Caco-2 (cell line): ENCODE measurements around the gene MAGI1. TPM values are rescaled to one million over a fixed set of nuclear protein-coding genes. Genes with fewer than 3 reads are reported as not detected.

Experiments
- BruUV-seq: library from RNA; stranded (reverse); fragments of 400-500 nt; replicated peaks from 2 replicates; lab custom pipeline; 2021; lab: Mats Ljungman, UMichigan
- CTCF ChIA-PET: fragments of 300-600 bp; sonication (Branson Sonifier 250); formaldehyde crosslinking; loops from one replicate; lab custom pipeline; 2022; ENCODE audit warnings: antibody characterized with exemption; lab: Charles Lee
- POLR2A ChIA-PET: fragments of 300-600 bp; sonication (Branson Sonifier 250); formaldehyde crosslinking; loops from one replicate; lab custom pipeline; 2022; ENCODE audit warnings: antibody characterized with exemption; lab: Charles Lee
- DNase-seq, 2 experiments: peaks; one replicate each; pipeline versions ENCODE4 v3.0.0 to v3.0.0-alpha.2; 2020 to 2022
- H3K27me3 ChIP-seq: replicated peaks from 2 replicates; pipeline ENCODE4 v1.6.0; 2011; ENCODE audit warnings: low read length; ENCODE audit not compliant: control insufficient read depth, insufficient read depth
- H3K36me3 ChIP-seq: 2 replicates; pipeline ENCODE4 v1.5.1; 2011; ENCODE audit warnings: low read length; ENCODE audit not compliant: control insufficient read depth, insufficient read depth
- H3K4me1 ChIP-seq: fragments of 250-450 bp; sonication (Bioruptor Pico); 2 replicates; pipeline ENCODE4 v1.5.1; 2020; ENCODE audit warnings: mild to moderate bottlenecking
- H3K4me3 ChIP-seq: 2 replicates; pipeline ENCODE4 v1.5.1; 2011; ENCODE audit warnings: low read depth, mild to moderate bottlenecking, control low read depth, low read length
- H3K9me3 ChIP-seq: fragments of 250-450 bp; sonication (Bioruptor Pico); 2 replicates; pipeline ENCODE4 v1.5.1; 2020; ENCODE audit warnings: mild to moderate bottlenecking, moderate library complexity
- H3K27ac Mint-ChIP-seq: one replicate; pipeline ENCODE4 v1.8.0; 2022; ENCODE audit warnings: mixed read lengths; ENCODE audit not compliant: unreplicated experiment
- H3K27me3 Mint-ChIP-seq: one replicate; pipeline ENCODE4 v1.8.0; 2022; ENCODE audit warnings: mixed read lengths; ENCODE audit not compliant: insufficient read depth, unreplicated experiment
- H3K36me3 Mint-ChIP-seq: one replicate; pipeline ENCODE4 v1.8.0; 2022; ENCODE audit warnings: mild to moderate bottlenecking, mixed read lengths; ENCODE audit not compliant: insufficient read depth, unreplicated experiment
- H3K4me1 Mint-ChIP-seq: one replicate; pipeline ENCODE4 v1.8.0; 2022; ENCODE audit warnings: low read depth, mixed read lengths; ENCODE audit not compliant: unreplicated experiment
- H3K4me3 Mint-ChIP-seq: one replicate; pipeline ENCODE4 v1.8.0; 2022; ENCODE audit warnings: mild to moderate bottlenecking, moderate library complexity, mixed read lengths; ENCODE audit not compliant: unreplicated experiment
- H3K9me3 Mint-ChIP-seq: one replicate; pipeline ENCODE4 v1.8.0; 2022; ENCODE audit warnings: mixed read lengths; ENCODE audit not compliant: unreplicated experiment
- intact Hi-C: fragments of 100-400 bp; cut with micrococcal nuclease; formaldehyde crosslinking; loops from one replicate; pipeline ENCODE4 v1.10.0; 2022; ENCODE audit not compliant: unreplicated experiment
- total RNA-seq: library from RNA; stranded (reverse); gene quantifications from 2 replicates; pipeline ENCODE4 v1.2.3, GENCODE V29; 2022
- TF ChIP-seq, protein P1 (sequence below), 2 experiments: fragments of 200-600 bp in 1 of 2; IDR thresholded peaks; 1 replicate in 1 of 2; 2 replicates in 1 of 2; pipeline versions ENCODE4 v1.5.1 to v1.8.0; 2011 to 2022; ENCODE audit warnings: antibody characterized with exemption in 1 of 2, control low read depth in 1 of 2, inconsistent platforms in 1 of 2, low read depth in 1 of 2, low read length in 1 of 2, mild to moderate bottlenecking in 1 of 2, moderate library complexity in 1 of 2; ENCODE audit not compliant: insufficient read depth in 1 of 2, severe bottlenecking in 1 of 2, unreplicated experiment in 1 of 2

MAGI1 gene
- total RNA-seq, 1 experiment from 2014 or later = 64.9 TPM

DNA sequence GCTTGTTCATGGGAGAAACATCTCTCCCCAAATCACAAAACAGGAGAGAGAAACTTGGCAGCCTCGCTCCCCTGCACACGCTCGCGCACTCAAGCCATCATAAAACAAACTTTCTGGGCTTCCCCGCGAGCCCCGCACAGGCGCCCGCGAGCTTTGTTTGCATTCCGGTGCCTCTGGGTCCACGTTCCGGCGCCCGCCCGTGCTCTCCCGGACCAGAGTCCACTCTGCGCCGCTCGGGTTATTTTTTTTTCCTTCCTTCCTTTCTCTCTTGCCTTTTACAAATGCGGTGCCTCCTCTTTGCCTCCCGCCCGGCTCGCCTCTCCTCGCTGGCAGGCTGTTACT lies 363 bp downstream of the MAGI1 start:
- Mint-ChIP-seq H3K9me3 (no peaks in the 10 kb centered on the region), H3K36me3 (peaks cover 27% of the 10 kb centered on the region), H3K27ac (peak overlapping the region; percentile 94), H3K4me3 (peak overlapping the region; percentile 95), H3K27me3 (no peaks in the 10 kb centered on the region), H3K4me1 (peaks cover 13% of the 10 kb centered on the region)
- TF ChIP-seq, protein P1, sequence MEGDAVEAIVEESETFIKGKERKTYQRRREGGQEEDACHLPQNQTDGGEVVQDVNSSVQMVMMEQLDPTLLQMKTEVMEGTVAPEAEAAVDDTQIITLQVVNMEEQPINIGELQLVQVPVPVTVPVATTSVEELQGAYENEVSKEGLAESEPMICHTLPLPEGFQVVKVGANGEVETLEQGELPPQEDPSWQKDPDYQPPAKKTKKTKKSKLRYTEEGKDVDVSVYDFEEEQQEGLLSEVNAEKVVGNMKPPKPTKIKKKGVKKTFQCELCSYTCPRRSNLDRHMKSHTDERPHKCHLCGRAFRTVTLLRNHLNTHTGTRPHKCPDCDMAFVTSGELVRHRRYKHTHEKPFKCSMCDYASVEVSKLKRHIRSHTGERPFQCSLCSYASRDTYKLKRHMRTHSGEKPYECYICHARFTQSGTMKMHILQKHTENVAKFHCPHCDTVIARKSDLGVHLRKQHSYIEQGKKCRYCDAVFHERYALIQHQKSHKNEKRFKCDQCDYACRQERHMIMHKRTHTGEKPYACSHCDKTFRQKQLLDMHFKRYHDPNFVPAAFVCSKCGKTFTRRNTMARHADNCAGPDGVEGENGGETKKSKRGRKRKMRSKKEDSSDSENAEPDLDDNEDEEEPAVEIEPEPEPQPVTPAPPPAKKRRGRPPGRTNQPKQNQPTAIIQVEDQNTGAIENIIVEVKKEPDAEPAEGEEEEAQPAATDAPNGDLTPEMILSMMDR (IDR thresholded peaks at IDR 0.05; ENCODE audit: insufficient read depth in 1 of 2, low read depth in 1 of 2, low read length in 1 of 2, severe bottlenecking in 1 of 2, unreplicated experiment in 1 of 2) = no peak
- CTCF ChIA-PET = no interaction called here
- POLR2A ChIA-PET = interaction anchor here (1.2 kb wide), 1 partner anchor 85 kb away, joined by 7 read pairs; no protein-coding TSS in a partner anchor
- intact Hi-C loops = loop anchor here (2.0 to 10.0 kb wide), 5 partner anchors 44 to 254 kb away; partner anchors contain the start of gene SLC25A26
- H3K27me3 ChIP-seq = no peaks in the 10 kb centered on the region
- no peaks in the 10 kb centered on the region for H3K9me3 ChIP-seq
- BruUV-seq = TSS peak; percentile 33
- peaks cover 4% of the 10 kb centered on the region; the same call in 1 of the 2 replicates for H3K4me1 ChIP-seq
- H3K4me3 ChIP-seq = peak overlapping the region; percentile 70
- DNase-seq = no peak
- no peaks in the 10 kb centered on the region for H3K36me3 ChIP-seq

DNA sequence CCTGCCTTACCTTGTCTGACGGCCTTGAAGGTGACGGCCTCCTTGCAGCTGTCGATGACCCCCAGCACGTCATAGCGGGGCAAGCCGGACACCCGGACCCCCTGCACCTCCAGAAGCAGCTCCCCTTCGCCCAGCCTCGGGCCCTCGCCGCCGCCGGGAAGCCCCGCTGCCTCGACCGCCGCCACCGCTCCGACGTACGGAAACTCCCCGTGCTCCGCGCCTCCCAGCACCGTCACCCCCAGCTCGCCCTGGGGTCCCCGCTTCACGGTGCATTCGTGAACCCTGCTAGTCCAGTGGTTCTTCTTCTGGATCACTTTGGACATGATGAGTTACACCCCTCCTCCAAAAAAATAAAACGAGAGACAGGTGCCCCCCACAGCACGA lies 740 bp downstream of the MAGI1 start:
- POLR2A ChIA-PET = interaction anchor here (1.2 kb wide), 1 partner anchor 85 kb away, joined by 7 read pairs; no protein-coding TSS in a partner anchor

DNA sequence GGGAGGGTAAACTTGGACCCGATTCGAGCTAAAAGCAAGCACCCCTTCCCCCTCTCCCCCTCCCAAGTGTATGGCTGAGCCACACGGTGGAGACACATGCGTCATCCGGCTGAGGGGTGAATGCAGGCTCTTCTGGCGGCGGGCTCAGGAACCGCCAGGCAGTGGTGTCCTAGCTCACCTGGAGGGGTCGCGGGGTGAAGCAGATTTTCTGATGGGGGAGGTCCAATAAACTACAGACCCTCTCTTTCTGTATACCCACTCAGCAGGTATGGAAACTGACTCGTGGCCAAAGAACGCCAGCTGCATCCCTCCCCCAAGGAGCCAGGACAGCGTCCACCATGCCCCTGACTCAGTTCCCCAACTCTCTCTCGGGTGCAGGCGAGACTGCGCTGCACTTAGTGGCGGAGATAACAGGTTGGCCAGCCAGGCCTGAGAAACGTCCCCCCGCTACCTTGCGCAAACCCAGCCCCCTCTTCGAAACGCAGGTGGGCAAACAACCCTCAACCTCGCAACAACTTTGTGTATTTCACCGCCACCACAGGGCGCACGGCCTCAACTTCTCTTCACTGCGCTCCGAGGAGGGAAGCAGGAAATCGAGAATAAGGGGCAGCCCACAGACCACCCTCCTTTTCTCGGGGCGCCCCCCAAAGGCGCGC lies 1.3 kb downstream of the MAGI1 start:
- H3K27me3 Mint-ChIP-seq = no peaks in the 10 kb centered on the region
- H3K4me1 Mint-ChIP-seq = peaks cover 13% of the 10 kb centered on the region
- Histone ChIP-seq H3K9me3 (no peaks in the 10 kb centered on the region), H3K36me3 (no peaks in the 10 kb centered on the region), H3K27me3 (no peaks in the 10 kb centered on the region), H3K4me1 (peaks cover 4% of the 10 kb centered on the region; the same call in 1 of the 2 replicates), H3K4me3 (peak overlapping the region; percentile 70)
- DNase-seq = peak; percentile 77 to 78
- H3K27ac Mint-ChIP-seq = peak overlapping the region; percentile 94
- intact Hi-C loops = loop anchor here (1.0 to 10.0 kb wide), 5 partner anchors 80 to 253 kb away; no protein-coding TSS in a partner anchor
- BruUV-seq = TSS peak; percentile 29
- no peaks in the 10 kb centered on the region for H3K9me3 Mint-ChIP-seq
- H3K4me3 Mint-ChIP-seq = peak overlapping the region; percentile 95
- ChIA-PET POLR2A (interaction anchor here (0.6 to 1.5 kb wide), 3 partner anchors 84 to 242 kb away, joined by 4 to 14 read pairs (median 7); no protein-coding TSS in a partner anchor), CTCF (interaction anchor here (0.7 to 1.7 kb wide), 5 partner anchors 45 to 116 kb away, joined by 3 to 6 read pairs (median 3); no protein-coding TSS in a partner anchor)
- TF ChIP-seq, protein P1 (IDR thresholded peaks at IDR 0.05; ENCODE audit: insufficient read depth in 1 of 2, low read depth in 1 of 2, low read length in 1 of 2, severe bottlenecking in 1 of 2, unreplicated experiment in 1 of 2) = peak; percentile 14 to 68
- H3K36me3 Mint-ChIP-seq = peaks cover 27% of the 10 kb centered on the region

More for the DNA sequence above, 740 bp downstream of the MAGI1 start:
- H3K4me3 Mint-ChIP-seq = peak overlapping the region; percentile 95
- H3K4me3 ChIP-seq = peak overlapping the region; percentile 70
- no TSS peak for BruUV-seq
- peak overlapping the region; percentile 94 for H3K27ac Mint-ChIP-seq
- H3K36me3 Mint-ChIP-seq = peaks cover 27% of the 10 kb centered on the region
- no peaks in the 10 kb centered on the region for H3K9me3 ChIP-seq
- H3K36me3 ChIP-seq = no peaks in the 10 kb centered on the region
- peaks cover 4% of the 10 kb centered on the region; the same call in 1 of the 2 replicates for H3K4me1 ChIP-seq
- CTCF ChIA-PET = interaction anchor here (1.0 to 1.7 kb wide), 2 partner anchors 45 to 116 kb away, joined by 3 to 4 read pairs; no protein-coding TSS in a partner anchor
- peaks cover 13% of the 10 kb centered on the region for H3K4me1 Mint-ChIP-seq
- TF ChIP-seq, protein P1 (IDR thresholded peaks at IDR 0.05; ENCODE audit: insufficient read depth in 1 of 2, low read depth in 1 of 2, low read length in 1 of 2, severe bottlenecking in 1 of 2, unreplicated experiment in 1 of 2) = no peak
- H3K27me3 ChIP-seq = no peaks in the 10 kb centered on the region
- no peaks in the 10 kb centered on the region for H3K27me3 Mint-ChIP-seq
- H3K9me3 Mint-ChIP-seq = no peaks in the 10 kb centered on the region
- DNase-seq = peak in 1 of 2 experiments; percentile 32
- intact Hi-C loops = loop anchor here (1.0 to 10.0 kb wide), 7 partner anchors 45 to 253 kb away; partner anchors contain the start of gene SLC25A26
